Fibroblast of skin of left biceps (primary cell): ENCODE measurements around the gene GATB.

ENCODE experiments used
- DNase-seq, 2 experiments: peaks; one replicate each; pipeline ENCODE4 v3.0.0-alpha.2; 2013; ENCODE audit warnings: low read depth in 2 of 2

Gene GATB

GRCh38 chr4:151675411-151675971, 85.3 kb downstream of the GATB start:
- DNase-seq = no peak

- no peak for DNase-seq
Observed at GRCh38 chr4:151674804-151675391, 85.9 kb downstream of the GATB start.

GRCh38 chr4:151673908-151674520, 86.8 kb downstream of the GATB start:
- DNase-seq = no peak

- DNase-seq = no peak
Observed at GRCh38 chr4:151672996-151673395, 87.8 kb downstream of the GATB start.

- DNase-seq = no peak
Observed at GRCh38 chr4:151671541-151672059, 89.2 kb downstream of the GATB start.

- no peak for DNase-seq
Observed at GRCh38 chr4:151670843-151671242, 90.0 kb downstream of the GATB start.

GRCh38 chr4:151669990-151670389, 90.8 kb downstream of the GATB start:
- DNase-seq = no peak

- DNase-seq = no peak
Observed at GRCh38 chr4:151668689-151669402, 92.0 kb downstream of the GATB start.

GRCh38 chr4:151667666-151668065, 93.1 kb downstream of the GATB start:
- no peak for DNase-seq

GRCh38 chr4:151667048-151667447, 93.8 kb downstream of the GATB start:
- DNase-seq = no peak

GRCh38 chr4:151666501-151666900, 94.3 kb downstream of the GATB start:
- no peak for DNase-seq

- DNase-seq = no peak
Observed at GRCh38 chr4:151665785-151666127, 95.1 kb downstream of the GATB start.

GRCh38 chr4:151665022-151665784, 95.6 kb downstream of the GATB start:
- no peak for DNase-seq

GRCh38 chr4:151664289-151664688, 96.5 kb downstream of the GATB start:
- DNase-seq = no peak

- no peak for DNase-seq
Observed at GRCh38 chr4:151663109-151663508, 97.7 kb downstream of the GATB start.

- DNase-seq = no peak
Observed at GRCh38 chr4:151661873-151662272, 98.9 kb downstream of the GATB start.

GRCh38 chr4:151660676-151661075, 100.1 kb downstream of the GATB start:
- DNase-seq = no peak

GRCh38 chr4:151659601-151660364, 101.0 kb downstream of the GATB start:
- no peak for DNase-seq

GRCh38 chr4:151658959-151659600, 101.7 kb downstream of the GATB start:
- DNase-seq = peak; percentile 46 to 51

- no peak for DNase-seq
Observed at GRCh38 chr4:151657896-151658295, 102.9 kb downstream of the GATB start.

GRCh38 chr4:151656058-151656457, 104.7 kb downstream of the GATB start:
- no peak for DNase-seq
